ENCODE measurements around the gene CPNE9. TPM values are rescaled to one million over a fixed set of nuclear protein-coding genes. Genes with fewer than 3 reads are reported as not detected.

Gene CPNE9
- total and polyA plus RNA-seq, 2 of the 13 experiments (the other 11 are each of a cell fraction or from before 2014, with no cell fraction given) = 0.20 TPM; not detected in 1

DNA sequence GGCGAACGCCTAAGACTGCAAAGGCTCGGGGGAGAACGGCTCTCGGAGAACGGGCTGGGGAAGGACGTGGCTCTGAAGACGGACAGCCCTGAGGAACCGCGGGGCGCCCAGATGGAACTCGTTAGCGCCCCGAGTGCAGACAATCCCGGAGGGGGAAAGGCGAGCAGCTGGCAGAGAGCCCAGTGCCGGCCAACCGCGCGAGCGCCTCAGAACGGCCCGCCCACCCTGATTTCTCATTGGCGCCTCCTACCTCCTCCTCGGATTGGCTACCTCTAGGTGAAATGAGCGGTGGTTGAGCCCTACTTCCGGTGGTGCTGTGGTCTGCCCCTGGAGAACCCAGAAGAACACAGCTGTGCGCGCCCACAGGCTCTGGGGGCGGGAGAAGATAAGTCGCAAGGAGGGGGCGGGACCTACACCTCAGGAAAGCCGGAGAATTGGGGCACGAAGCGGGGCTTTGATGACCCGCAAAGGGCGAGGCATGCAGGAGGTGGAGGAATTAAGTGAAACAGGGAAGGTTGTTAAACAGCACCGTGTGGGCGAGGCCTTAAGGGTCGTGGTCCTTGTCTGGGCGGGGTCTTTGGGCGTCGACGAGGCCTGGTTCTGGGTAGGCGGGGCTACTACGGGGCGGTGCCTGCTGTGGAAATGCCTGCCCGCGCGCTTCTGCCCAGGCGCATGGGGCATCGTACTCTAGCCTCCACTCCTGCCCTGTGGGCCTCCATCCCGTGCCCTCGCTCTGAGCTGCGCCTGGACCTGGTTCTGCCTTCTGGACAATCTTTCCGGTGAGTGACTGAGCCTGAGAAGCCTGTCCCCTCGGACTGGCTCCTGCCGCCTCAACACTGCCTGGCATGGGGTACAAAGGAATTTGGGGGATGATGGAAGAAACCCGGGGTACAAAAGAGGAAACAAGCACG, 46.3 kb downstream of the CPNE9 start, which contains the start of gene OGG1 (continued):
- TF ChIP-seq ZNF790 (CRISPR knock-in tag; IDR thresholded peaks at IDR 0.05; ENCODE audit: borderline replicate concordance) (no peak), NFRKB (IDR thresholded peaks at IDR 0.05) (no peak), ETV6 (CRISPR knock-in tag; conservative IDR thresholded peaks at IDR 0.05) (no peak), ZNF230 (CRISPR knock-in tag; IDR thresholded peaks at IDR 0.05) (peak; percentile 66; the same call in 1 of the 2 replicates), ZNF256 (CRISPR knock-in tag; conservative IDR thresholded peaks at IDR 0.05) (no peak), HNRNPH1 (optimal IDR thresholded peaks at IDR 0.05; ENCODE audit: low read depth, low read length) (no peak), RNF2 (conservative IDR thresholded peaks at IDR 0.05; ENCODE audit: low read depth) (no peak), ZNF180 (CRISPR knock-in tag; IDR thresholded peaks at IDR 0.05; ENCODE audit: borderline replicate concordance, low read depth) (no peak), SNRNP70 (IDR thresholded peaks at IDR 0.05; ENCODE audit: low read depth, low read length) (no peak), SAP130 (CRISPR knock-in tag; IDR thresholded peaks at IDR 0.05; ENCODE audit: low read depth) (peak; percentile 90), SP5 (CRISPR knock-in tag; IDR thresholded peaks at IDR 0.05; ENCODE audit: borderline replicate concordance, low read depth) (peak; percentile 68), KDM2A (CRISPR knock-in tag; IDR thresholded peaks at IDR 0.05; ENCODE audit: borderline replicate concordance, low read depth) (peak; percentile 80), ZFP36L2 (CRISPR knock-in tag; IDR thresholded peaks at IDR 0.05) (no peak), NCOR1 (IDR thresholded peaks at IDR 0.05; ENCODE audit: borderline replicate concordance, low read length) (peak; percentile 54; the same call in 1 of the 2 replicates), ZNF615 (CRISPR knock-in tag; IDR thresholded peaks at IDR 0.05; ENCODE audit: borderline replicate concordance) (no peak), PHF5A (CRISPR knock-in tag; IDR thresholded peaks at IDR 0.05; ENCODE audit: low read depth, unreplicated experiment) (peak; percentile 27), DR1 (CRISPR knock-in tag; IDR thresholded peaks at IDR 0.05) (peak; percentile 68), FOXP1 (IDR thresholded peaks at IDR 0.05) (no peak), FOXP1 (CRISPR knock-in tag; IDR thresholded peaks at IDR 0.05) (no peak), ZNF33B (CRISPR knock-in tag; IDR thresholded peaks at IDR 0.05) (no peak), TAF15 (IDR thresholded peaks at IDR 0.05; ENCODE audit: low read depth, low read length, poor library complexity, severe bottlenecking) (no peak)
- TF ChIP-seq, protein P1, sequence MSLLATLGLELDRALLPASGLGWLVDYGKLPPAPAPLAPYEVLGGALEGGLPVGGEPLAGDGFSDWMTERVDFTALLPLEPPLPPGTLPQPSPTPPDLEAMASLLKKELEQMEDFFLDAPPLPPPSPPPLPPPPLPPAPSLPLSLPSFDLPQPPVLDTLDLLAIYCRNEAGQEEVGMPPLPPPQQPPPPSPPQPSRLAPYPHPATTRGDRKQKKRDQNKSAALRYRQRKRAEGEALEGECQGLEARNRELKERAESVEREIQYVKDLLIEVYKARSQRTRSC (CRISPR knock-in tag; IDR thresholded peaks at IDR 0.05; ENCODE audit: low read depth) = no peak
- TF ChIP-seq, protein P2, sequence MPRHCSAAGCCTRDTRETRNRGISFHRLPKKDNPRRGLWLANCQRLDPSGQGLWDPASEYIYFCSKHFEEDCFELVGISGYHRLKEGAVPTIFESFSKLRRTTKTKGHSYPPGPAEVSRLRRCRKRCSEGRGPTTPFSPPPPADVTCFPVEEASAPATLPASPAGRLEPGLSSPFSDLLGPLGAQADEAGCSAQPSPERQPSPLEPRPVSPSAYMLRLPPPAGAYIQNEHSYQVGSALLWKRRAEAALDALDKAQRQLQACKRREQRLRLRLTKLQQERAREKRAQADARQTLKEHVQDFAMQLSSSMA (CRISPR knock-in tag; IDR thresholded peaks at IDR 0.05) = 0 out of 2 replicates have a peak, but pooled peaks have one; percentile 51
- TF ChIP-seq, protein P3, sequence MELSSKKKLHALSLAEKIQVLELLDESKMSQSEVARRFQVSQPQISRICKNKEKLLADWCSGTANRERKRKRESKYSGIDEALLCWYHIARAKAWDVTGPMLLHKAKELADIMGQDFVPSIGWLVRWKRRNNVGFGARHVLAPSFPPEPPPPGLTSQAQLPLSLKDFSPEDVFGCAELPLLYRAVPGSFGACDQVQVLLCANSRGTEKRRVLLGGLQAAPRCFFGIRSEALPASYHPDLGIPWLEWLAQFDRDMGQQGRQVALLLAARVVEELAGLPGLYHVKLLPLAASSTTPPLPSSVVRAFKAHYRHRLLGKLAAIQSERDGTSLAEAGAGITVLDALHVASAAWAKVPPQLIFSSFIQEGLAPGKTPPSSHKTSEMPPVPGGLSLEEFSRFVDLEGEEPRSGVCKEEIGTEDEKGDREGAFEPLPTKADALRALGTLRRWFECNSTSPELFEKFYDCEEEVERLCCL (CRISPR knock-in tag; IDR thresholded peaks at IDR 0.05; ENCODE audit: borderline replicate concordance) = no peak
- TF ChIP-seq, protein P4, sequence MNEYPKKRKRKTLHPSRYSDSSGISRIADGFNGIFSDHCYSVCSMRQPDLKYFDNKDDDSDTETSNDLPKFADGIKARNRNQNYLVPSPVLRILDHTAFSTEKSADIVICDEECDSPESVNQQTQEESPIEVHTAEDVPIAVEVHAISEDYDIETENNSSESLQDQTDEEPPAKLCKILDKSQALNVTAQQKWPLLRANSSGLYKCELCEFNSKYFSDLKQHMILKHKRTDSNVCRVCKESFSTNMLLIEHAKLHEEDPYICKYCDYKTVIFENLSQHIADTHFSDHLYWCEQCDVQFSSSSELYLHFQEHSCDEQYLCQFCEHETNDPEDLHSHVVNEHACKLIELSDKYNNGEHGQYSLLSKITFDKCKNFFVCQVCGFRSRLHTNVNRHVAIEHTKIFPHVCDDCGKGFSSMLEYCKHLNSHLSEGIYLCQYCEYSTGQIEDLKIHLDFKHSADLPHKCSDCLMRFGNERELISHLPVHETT (CRISPR knock-in tag; conservative IDR thresholded peaks at IDR 0.05) = no peak
- TF ChIP-seq, protein P5, sequence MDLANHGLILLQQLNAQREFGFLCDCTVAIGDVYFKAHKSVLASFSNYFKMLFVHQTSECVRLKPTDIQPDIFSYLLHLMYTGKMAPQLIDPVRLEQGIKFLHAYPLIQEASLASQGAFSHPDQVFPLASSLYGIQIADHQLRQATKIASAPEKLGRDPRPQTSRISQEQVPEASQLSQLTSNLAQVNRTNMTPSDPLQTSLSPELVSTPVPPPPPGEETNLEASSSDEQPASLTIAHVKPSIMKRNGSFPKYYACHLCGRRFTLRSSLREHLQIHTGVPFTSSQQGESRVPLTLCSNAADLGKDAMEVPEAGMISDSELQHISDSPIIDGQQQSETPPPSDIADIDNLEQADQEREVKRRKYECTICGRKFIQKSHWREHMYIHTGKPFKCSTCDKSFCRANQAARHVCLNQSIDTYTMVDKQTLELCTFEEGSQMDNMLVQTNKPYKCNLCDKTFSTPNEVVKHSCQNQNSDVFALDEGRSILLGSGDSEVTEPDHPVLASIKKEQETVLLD (CRISPR knock-in tag; IDR thresholded peaks at IDR 0.05; ENCODE audit: low read depth) = 0 out of 2 replicates have a peak, but pooled peaks have one; percentile 27

All from HepG2 (cell line).